Choroid plexus epithelial cell (primary cell): ENCODE measurements around the gene P2RX5.

Source experiments
- DNase-seq: peaks from one replicate; pipeline ENCODE4 v3.0.0-alpha.2; 2010; ENCODE audit warnings: low read depth
- H3K4me3 ChIP-seq: 2 replicates; pipeline ENCODE4 v1.5.1; 2011; ENCODE audit warnings: low read depth, mild to moderate bottlenecking, control low read depth, low read length, moderate library complexity
- CTCF ChIP-seq: conservative IDR thresholded peaks from 2 replicates; pipeline ENCODE4 v1.5.1; 2011; ENCODE audit warnings: low read depth, mild to moderate bottlenecking, control low read depth, inconsistent platforms, low read length, moderate library complexity

The P2RX5 gene

DNA sequence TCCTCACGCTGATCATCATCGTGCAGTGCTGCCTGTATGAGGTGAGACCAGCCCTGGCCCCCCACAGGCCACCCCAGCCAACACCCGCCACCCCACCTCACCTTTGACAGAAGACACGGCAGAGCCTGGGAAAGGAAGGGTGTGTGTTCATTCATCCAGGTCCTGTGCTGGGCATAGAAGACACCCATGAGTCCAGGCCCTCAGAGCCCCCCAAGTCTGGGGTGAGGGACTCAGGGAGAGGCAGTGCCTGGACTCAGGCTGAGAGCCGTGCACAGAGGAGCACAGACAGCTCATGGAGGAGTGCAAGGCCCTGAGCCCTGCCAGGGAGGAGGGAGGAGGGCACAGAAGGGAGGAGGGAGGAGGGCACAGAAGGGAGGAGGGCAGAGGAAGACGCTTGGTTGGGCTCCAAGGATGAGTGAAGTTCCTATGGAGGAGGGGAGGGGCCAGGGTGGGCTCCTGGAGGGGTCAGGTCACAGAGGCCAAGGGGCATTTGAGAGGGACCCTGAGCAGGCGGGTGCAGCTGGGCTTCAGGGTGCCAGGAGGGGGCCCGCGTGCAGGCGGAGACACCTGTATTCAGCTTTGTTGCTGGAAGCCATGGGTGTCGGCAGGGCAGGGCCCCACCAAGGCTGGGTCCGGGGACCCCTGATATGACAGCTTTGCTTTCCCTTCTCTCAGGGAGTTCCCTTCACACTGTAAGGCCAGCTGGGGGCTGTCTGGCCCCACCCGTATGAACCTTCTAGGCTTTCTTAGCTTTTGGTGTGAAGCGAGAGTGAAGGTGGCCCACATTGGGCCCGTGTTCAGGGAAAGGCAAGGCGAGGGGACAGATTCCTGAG, 39.0 kb downstream of the P2RX5 start:
- H3K4me3 ChIP-seq: no peak overlapping the region
- TF ChIP-seq CTCF: no peak
- DNase-seq: no peak

DNA sequence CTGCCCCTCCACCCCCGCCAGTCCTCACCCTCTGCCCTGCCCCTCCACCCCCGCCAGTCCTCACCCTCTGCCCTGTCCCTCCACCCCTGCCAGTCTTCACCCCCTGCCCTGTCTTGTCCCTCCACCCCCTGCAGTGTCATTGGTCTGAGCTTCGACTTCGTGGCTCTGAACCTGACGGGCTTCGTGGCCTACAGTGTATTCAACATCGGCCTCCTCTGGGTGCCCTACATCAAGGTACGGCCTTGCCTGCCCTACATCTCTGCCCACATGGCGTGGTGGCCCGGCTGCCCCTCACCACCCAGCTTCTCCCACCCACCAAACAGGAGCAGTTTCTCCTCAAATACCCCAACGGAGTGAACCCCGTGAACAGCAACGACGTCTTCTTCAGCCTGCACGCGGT, 39.6 kb downstream of the P2RX5 start:
- H3K4me3 ChIP-seq: no peak overlapping the region
- no peak for DNase-seq
- no peak for TF ChIP-seq CTCF

GRCh38 chr17:3655766-3656165, 40.2 kb downstream of the P2RX5 start:
- TF ChIP-seq CTCF: no peak
- DNase-seq: no peak
- no peak overlapping the region for H3K4me3 ChIP-seq

DNA sequence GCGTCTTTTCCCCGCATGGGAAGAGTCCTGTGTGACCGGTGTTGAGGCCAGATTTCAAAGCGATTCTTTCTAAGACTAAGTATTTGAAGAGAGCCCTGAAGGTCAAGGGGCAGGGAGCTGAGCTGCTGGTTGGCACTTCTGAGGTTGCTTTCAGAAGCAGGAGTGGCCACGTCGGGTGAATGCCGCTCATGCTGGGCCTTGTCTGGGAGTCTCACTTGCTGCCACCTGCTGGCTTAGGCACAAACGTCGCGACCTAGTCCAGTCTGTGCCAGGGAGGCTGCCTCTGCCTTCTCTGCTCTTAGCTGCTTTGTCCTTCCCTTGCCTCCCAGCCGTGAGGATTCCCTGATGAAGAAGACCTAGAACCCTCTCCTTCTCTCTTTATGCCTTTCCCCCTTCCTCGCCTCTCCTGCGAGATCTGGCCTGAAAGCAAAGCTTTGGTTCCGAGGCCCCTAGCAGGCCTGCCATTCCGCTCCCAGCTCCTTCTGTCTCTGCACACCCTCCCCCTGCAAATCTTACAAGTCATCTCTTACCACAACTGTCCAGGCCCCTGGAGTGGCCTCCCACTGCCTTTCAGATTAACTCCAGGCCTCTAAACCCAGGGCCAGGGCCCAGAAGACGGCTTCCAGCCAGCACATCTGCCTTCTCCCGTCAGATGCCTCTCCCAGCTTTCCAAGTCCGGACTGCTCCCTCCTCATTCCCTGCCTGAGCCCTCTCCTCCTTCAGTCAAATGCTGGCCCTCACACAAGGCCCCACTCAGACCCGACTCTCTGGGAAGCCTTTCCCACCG, 48.0 kb downstream of the P2RX5 start:
- peak; percentile 81 for DNase-seq
- TF ChIP-seq CTCF: peak; percentile 73
- no peak overlapping the region for H3K4me3 ChIP-seq

DNA sequence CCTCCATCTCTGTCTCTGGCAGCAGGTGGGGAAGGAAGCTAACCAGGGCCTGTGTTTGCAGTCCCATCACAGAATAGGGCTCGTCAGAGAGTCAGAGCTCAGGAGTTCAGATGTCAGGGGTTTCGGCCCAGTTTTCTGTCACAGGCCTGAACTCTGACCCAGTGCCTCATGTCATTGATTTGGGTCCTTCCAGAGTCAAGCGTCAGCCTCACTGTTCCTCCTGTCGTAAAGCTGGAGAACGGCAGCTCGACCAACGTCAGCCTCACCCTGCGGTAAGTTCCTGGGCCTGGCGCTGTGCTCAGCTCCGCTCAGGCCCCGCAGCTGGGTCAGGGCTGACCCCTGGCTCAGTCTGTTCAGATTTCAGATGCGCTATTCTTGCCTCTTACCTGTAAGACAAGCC, 48.7 kb downstream of the P2RX5 start:
- DNase-seq: no peak
- H3K4me3 ChIP-seq: no peak overlapping the region
- no peak for TF ChIP-seq CTCF

GRCh38 chr17:3645310-3645709, 50.6 kb downstream of the P2RX5 start:
- H3K4me3 ChIP-seq: no peak overlapping the region
- no peak for TF ChIP-seq CTCF
- DNase-seq: no peak

DNA sequence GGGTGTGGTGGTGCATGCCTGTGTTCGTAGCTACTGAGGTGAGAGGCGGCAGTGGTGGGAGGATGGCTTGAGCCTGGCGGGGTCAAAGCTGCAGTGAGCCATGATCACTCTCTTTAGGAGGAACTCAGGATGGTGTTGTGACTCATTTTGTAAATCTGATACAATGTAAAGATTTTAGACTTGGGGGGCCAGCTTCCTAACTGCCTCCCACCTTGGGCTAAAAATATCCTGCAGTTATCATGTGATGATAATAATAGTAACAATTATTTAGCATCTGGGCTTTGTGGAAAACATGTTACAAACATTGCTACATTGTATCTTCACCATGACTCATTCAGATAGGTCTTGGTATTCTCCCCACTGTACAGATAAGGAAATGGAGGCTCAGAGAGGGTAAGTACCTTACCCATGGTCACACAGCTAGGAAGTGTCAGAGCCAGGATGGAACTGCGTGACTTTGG, 52.0 kb downstream of the P2RX5 start:
- no peak for DNase-seq
- no peak overlapping the region for H3K4me3 ChIP-seq
- TF ChIP-seq CTCF: no peak
